ENCODE data around the gene CDH4.

CDH4 gene

DNA sequence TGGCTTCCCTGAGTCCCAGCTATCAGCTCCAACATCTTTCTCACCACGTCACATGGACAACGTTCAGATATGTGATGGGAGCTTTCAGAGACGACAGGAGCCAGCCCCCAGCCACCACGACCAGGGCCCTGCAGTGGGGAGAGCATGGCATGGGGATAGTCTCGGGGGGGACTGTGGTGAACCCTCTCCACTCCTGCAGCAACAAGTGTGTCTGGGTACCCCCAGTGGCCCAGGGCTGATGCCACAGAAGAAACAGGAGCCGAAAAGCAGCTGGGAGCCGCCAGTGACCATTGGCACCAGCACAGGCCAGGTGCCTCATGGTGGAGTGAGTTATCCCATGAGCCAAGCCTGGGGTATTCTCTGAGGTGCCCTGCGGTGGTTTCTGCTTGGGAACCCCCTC, 473.9 kb downstream of the CDH4 start:
- Histone ChIP-seq H3K27ac (ENCODE audit: low read depth, low read length) (no peak overlapping the region), H3K36me3 (ENCODE audit: insufficient read depth, low read length) (no peaks in the 10 kb centered on the region), H3K9ac (ENCODE audit: low read length) (no peak overlapping the region), H3K9me3 (ENCODE audit: low read length) (no peaks in the 10 kb centered on the region), H3K27me3 (ENCODE audit: control insufficient read depth in 1 of 2, insufficient read depth in 2 of 2, low read length in 2 of 2) (no peaks in the 10 kb centered on the region), H3K4me1 (ENCODE audit: insufficient read depth, low read length) (no peaks in the 10 kb centered on the region), H3K4me3 (ENCODE audit: low read depth in 1 of 2, low read length in 2 of 2) (no peak overlapping the region)

DNA sequence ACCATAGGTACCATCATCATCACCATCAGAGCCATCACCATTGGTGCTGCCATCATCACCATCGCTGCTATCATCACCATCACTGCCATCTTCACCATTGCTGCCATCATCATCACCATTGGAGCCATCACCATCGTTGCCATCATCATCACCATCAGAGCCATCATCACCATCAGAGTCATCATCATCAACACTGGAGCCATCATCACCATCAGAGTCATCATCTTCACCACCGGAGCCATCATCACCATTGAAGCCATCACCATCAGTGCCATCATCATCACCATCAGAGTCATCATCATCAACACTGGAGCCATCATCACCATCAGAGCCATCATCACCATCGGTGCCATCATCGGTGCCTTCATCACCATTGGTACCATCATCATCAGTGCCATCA, 474.9 kb downstream of the CDH4 start:
- Histone ChIP-seq H3K9ac (ENCODE audit: low read length) (no peak overlapping the region), H3K27me3 (ENCODE audit: control insufficient read depth in 1 of 2, insufficient read depth in 2 of 2, low read length in 2 of 2) (peaks cover 0 to 4% of the 10 kb centered on the region in 2 donors), H3K36me3 (ENCODE audit: insufficient read depth, low read length) (no peaks in the 10 kb centered on the region), H3K9me3 (ENCODE audit: low read length) (no peaks in the 10 kb centered on the region), H3K4me3 (ENCODE audit: low read depth in 1 of 2, low read length in 2 of 2) (no peak overlapping the region), H3K27ac (ENCODE audit: low read depth, low read length) (no peak overlapping the region), H3K4me1 (ENCODE audit: insufficient read depth, low read length) (no peaks in the 10 kb centered on the region)

DNA sequence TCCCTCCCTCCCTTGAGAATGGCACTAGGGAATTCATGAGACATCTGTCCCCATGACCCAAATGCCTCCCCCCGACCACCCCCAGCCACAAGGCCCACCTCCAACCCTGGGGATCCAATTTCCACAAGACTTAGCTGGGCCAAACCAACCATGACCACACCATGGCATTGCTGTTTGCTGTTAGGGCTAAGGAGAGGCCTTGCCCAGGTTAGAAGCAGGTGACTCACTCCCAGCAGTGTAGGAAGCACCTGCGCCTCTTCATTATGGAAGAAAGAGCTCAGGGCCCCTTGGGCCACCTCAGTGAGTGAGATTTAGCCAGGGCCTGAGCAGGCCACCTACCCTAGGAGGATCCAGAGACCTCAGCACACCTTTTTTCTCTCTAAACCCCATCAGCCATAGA, 475.7 kb downstream of the CDH4 start:
- H3K27me3 ChIP-seq (ENCODE audit: control insufficient read depth in 1 of 2, insufficient read depth in 2 of 2, low read length in 2 of 2): peaks cover 0 to 4% of the 10 kb centered on the region in 2 donors

DNA sequence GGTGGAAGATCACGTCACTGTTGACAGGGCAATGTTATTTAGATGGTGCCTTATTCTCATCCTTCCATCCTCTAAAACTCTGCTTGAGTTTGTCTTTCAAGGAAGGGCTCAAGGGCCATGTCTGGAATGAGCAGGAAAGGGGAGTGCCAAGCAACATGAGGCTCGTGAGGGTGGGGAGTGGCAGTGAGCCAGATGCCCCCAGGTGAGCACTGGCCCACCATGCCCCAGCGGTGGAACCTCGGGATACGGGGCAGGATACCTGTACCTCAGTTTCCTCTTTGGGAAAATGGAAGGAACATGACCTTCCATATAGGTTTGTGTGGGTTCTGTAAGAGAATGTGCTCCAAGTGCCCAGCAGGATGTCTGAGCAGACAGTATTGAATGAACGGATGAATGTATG, 476.3 kb downstream of the CDH4 start:
- H3K9ac ChIP-seq (ENCODE audit: low read length): no peak overlapping the region
- H3K27ac ChIP-seq (ENCODE audit: low read depth, low read length): no peak overlapping the region
- H3K36me3 ChIP-seq (ENCODE audit: insufficient read depth, low read length): no peaks in the 10 kb centered on the region
- H3K27me3 ChIP-seq (ENCODE audit: control insufficient read depth in 1 of 2, insufficient read depth in 2 of 2, low read length in 2 of 2): peaks cover 0 to 4% of the 10 kb centered on the region in 2 donors
- H3K9me3 ChIP-seq (ENCODE audit: low read length): no peaks in the 10 kb centered on the region
- H3K4me3 ChIP-seq (ENCODE audit: low read depth in 1 of 2, low read length in 2 of 2): no peak overlapping the region
- no peaks in the 10 kb centered on the region for H3K4me1 ChIP-seq (ENCODE audit: insufficient read depth, low read length)

More for the DNA sequence above, 475.7 kb downstream of the CDH4 start:
- Histone ChIP-seq H3K27ac (ENCODE audit: low read depth, low read length) (no peak overlapping the region), H3K9ac (ENCODE audit: low read length) (no peak overlapping the region), H3K36me3 (ENCODE audit: insufficient read depth, low read length) (no peaks in the 10 kb centered on the region), H3K9me3 (ENCODE audit: low read length) (no peaks in the 10 kb centered on the region), H3K4me1 (ENCODE audit: insufficient read depth, low read length) (no peaks in the 10 kb centered on the region), H3K4me3 (ENCODE audit: low read depth in 1 of 2, low read length in 2 of 2) (no peak overlapping the region)

DNA sequence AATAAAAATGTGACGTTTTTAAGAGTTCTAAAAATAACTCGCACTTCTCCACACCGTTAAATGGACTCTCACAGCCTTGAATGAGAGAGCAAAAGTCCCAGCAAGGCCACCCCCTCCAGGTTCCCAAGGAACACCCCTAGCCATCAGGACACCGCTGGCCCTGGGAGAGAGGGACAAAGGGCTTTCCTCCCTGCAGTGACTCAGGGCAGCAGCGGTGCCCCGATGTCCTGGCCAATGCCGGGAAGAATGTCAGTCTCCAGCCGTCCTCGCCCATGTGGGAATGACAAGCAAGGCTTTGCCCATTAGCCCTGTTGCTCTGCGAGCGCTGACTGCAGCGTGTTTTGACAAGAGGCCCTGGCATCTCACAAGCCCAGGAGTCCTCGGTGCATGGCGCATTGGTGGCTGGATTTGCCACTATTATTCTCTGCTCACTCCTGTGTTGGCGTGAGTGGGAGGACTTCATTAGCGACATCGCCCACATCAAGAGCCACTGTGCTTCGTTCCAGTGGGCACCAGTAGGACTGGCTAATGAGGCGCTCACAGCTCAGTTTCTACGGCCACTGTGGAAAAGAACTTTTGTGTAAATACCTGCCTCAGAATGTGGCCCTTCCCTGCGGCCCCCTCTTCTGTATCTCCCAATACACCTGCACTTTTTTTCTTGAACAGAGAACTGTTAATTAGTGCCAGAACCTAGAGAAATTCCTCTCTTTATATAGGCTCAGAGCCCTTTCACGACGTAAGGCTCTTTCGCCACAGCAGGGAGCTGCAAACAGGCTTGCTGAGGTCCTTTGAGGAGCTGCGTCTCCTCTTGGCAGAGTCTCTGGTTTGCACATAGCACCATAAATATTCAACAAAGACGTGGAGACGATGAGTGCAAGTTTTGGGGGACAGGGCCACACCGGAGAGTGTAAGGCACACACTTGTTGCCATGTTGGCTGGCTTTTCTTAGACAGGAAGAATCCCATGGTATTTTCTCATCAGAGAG, 477.0 kb downstream of the CDH4 start:
- H3K36me3 ChIP-seq (ENCODE audit: insufficient read depth, low read length): no peaks in the 10 kb centered on the region
- no peaks in the 10 kb centered on the region for H3K9me3 ChIP-seq (ENCODE audit: low read length)
- H3K4me3 ChIP-seq (ENCODE audit: low read depth in 1 of 2, low read length in 2 of 2): no peak overlapping the region
- H3K4me1 ChIP-seq (ENCODE audit: insufficient read depth, low read length): no peaks in the 10 kb centered on the region
- H3K27ac ChIP-seq (ENCODE audit: low read depth, low read length): no peak overlapping the region
- peaks cover 0 to 8% of the 10 kb centered on the region in 2 donors for H3K27me3 ChIP-seq (ENCODE audit: control insufficient read depth in 1 of 2, insufficient read depth in 2 of 2, low read length in 2 of 2)
- H3K9ac ChIP-seq (ENCODE audit: low read length): no peak overlapping the region

DNA sequence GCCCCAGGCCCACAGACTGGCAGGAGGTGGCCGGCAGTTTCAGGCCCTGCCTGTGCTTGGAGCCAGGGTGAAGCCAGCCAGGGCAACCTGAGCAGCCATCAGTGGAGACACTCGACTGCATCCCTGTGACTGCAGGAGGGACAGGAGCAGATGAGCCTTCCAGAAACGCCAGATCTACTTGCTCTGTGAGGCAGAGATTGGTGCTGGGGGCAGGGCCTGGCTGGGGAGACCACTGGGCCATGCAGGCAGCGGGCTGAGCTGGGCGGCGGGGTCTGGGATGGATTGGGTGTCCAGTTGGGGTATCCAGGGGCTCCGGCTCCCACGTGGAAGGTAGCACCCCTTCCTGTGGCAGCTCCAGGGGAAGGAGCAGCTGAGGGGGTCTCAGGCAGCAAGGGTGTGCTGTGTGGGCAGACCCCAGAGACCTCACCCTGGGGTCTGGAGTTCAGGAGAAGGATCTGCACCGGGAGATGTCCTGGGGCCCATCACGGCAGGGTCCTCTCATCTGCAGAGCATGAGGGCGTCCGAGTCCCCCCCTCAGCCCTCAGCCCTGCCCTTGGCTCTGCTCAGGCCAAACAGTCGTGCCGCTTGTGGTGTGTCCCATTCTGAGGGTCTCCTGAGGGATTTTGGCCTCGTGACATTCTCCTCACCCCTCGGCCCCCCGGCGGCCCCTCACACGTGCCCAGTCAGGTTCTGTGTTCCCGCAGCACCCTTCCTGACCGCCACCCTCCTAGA, 478.7 kb downstream of the CDH4 start:
- no peaks in the 10 kb centered on the region for H3K4me1 ChIP-seq (ENCODE audit: insufficient read depth, low read length)
- no peak overlapping the region for H3K4me3 ChIP-seq (ENCODE audit: low read depth in 1 of 2, low read length in 2 of 2)
- peaks cover 0 to 8% of the 10 kb centered on the region in 2 donors for H3K27me3 ChIP-seq (ENCODE audit: control insufficient read depth in 1 of 2, insufficient read depth in 2 of 2, low read length in 2 of 2)
- H3K9ac ChIP-seq (ENCODE audit: low read length): no peak overlapping the region
- no peaks in the 10 kb centered on the region for H3K9me3 ChIP-seq (ENCODE audit: low read length)
- no peaks in the 10 kb centered on the region for H3K36me3 ChIP-seq (ENCODE audit: insufficient read depth, low read length)
- H3K27ac ChIP-seq (ENCODE audit: low read depth, low read length): no peak overlapping the region

DNA sequence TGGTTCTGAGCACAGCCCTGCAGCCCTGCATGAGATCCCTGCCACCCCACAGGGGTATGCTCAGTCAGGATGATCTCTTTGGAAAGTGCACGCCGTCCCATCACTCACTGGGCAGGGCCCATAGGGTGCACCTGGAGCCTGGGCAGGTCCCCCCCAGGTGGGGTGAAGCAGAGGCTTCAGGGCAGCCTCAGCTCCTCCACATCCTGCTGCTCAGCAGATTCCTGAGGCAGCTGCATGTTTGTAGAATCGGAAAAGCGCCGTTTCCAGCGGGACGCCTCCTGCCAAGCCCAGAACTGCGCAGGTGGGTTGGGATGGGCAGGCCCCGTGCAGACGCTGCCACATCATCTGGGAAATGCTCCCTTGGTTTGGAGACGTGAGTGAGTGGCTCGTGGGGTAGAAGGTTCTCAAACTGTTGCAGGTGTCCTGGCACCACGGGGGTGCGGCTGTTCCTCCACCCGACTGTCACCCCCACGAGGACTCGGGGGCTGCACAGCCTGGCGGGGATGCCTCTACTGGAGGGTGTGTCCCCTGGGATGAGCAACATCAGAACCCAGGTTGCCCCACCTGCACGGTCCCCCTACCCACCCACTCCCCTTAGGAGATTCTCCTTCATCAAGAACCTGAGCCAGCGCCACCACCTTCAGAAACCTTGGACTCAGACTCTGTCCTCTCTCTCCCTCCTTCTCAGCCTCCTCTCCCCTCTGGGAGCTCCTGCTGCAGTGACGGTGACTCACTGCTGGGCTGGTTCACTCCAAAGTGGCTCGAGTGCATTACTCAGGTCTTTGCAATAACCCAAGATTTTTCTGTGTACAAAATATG, 479.5 kb downstream of the CDH4 start:
- H3K27me3 ChIP-seq (ENCODE audit: control insufficient read depth in 1 of 2, insufficient read depth in 2 of 2, low read length in 2 of 2): peaks cover 0 to 8% of the 10 kb centered on the region in 2 donors
- H3K4me3 ChIP-seq (ENCODE audit: low read depth in 1 of 2, low read length in 2 of 2): no peak overlapping the region
- H3K9me3 ChIP-seq (ENCODE audit: low read length): no peaks in the 10 kb centered on the region
- H3K9ac ChIP-seq (ENCODE audit: low read length): no peak overlapping the region
- no peak overlapping the region for H3K27ac ChIP-seq (ENCODE audit: low read depth, low read length)
- H3K4me1 ChIP-seq (ENCODE audit: insufficient read depth, low read length): no peaks in the 10 kb centered on the region
- no peaks in the 10 kb centered on the region for H3K36me3 ChIP-seq (ENCODE audit: insufficient read depth, low read length)

DNA sequence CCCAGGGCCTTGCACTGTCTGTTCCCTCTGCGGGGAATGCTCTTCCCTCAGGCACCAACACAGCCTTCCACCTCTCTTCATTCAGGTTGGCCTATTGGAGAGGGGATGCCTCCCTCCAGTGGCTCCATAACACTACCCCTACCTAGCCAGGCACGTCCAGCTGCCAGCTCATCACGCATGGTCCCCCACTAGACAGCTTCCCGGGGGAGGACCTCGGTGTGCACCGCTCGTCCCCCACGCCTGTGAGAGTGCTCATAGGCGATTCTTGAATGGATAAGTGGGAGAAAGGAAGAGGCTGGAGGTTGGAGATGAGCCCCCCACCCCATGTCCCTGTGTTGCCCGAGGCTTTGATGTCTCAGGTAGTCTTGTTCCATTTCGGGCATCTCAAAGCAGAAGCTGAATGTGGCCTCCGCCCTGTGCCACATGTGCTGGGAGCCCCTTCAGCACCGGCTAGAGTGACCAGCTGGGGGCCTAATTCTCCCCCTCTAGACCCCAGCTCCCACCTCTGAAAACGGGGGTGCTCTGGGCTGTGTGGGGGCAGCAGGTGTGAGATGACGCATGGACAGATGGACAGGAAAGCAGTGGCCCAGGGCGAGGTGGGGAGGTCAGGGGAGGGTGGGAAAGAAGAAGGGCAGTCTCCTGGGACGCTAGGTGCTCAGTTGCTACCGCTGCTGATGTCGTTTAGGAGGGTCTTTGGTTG, 480.6 kb downstream of the CDH4 start:
- H3K4me1 ChIP-seq (ENCODE audit: insufficient read depth, low read length): no peaks in the 10 kb centered on the region
- no peak overlapping the region for H3K4me3 ChIP-seq (ENCODE audit: low read depth in 1 of 2, low read length in 2 of 2)
- H3K36me3 ChIP-seq (ENCODE audit: insufficient read depth, low read length): no peaks in the 10 kb centered on the region
- no peaks in the 10 kb centered on the region for H3K9me3 ChIP-seq (ENCODE audit: low read length)
- H3K9ac ChIP-seq (ENCODE audit: low read length): no peak overlapping the region
- peaks cover 0 to 13% of the 10 kb centered on the region in 2 donors for H3K27me3 ChIP-seq (ENCODE audit: control insufficient read depth in 1 of 2, insufficient read depth in 2 of 2, low read length in 2 of 2)
- no peak overlapping the region for H3K27ac ChIP-seq (ENCODE audit: low read depth, low read length)

DNA sequence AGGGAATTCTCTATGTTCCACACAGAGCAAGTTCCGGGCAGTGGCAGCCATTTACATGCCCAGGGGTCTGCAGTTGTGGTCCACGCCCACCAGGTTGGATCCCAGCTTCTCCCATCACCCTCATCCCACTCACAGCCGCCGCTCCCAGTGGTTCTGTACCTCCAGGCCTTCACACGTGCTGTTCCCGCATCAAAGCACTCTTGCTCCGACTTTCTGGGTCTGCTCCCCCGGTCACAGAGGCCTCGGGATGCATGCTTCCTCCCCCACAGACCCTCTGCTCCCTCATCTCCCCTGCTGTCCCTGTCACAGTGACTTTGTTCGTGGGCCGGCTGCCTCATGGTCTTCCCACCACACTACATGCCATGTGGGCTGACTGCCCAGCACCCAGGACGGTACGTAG, 481.2 kb downstream of the CDH4 start:
- Histone ChIP-seq H3K9ac (ENCODE audit: low read length) (no peak overlapping the region), H3K36me3 (ENCODE audit: insufficient read depth, low read length) (no peaks in the 10 kb centered on the region)

DNA sequence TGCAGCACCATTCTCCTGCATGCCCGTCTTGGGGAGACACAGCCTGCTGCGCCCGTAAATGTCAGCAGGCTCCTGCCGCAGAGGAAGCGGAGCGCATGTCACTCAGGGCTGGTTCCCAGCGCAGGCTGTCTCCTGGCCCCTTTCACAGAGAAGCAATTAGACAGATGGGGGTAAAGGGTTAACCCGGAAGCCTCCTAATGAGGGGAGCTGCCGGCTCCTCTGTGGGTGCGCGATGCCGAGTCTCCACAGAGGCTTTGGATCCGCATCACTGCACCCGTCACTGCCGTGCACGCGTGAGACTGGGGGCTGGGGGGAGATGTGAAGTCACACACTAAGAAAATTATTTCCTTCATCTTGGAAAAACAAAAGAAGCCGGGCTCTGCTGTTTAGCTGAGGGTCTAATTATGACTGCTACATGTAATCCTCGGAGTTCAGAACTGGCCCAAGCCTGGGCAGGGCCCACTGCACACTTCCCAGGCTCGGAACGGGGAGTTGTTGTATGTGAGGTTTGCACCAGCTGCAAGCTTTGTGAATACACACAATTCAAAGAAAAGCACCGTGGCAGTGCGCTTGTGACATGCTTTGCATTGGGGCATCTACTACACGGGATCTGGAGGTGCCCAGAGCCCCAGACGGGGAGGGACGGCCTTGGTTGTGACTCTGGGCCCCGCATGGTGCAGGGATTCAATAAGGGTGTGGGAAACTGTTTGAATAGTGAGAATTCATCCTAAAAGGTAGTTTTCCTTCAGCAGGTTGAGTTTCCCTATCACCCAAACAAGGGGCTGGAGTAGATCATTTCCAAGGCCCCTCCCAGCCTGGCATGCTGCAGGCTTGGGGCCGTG, 482.1 kb downstream of the CDH4 start:
- Histone ChIP-seq H3K4me3 (ENCODE audit: low read depth in 1 of 2, low read length in 2 of 2) (no peak overlapping the region), H3K9me3 (ENCODE audit: low read length) (no peaks in the 10 kb centered on the region)

More for the DNA sequence above, 481.2 kb downstream of the CDH4 start:
- H3K27ac ChIP-seq (ENCODE audit: low read depth, low read length): no peak overlapping the region
- peaks cover 0 to 13% of the 10 kb centered on the region in 2 donors for H3K27me3 ChIP-seq (ENCODE audit: control insufficient read depth in 1 of 2, insufficient read depth in 2 of 2, low read length in 2 of 2)
- no peak overlapping the region for H3K4me3 ChIP-seq (ENCODE audit: low read depth in 1 of 2, low read length in 2 of 2)
- no peaks in the 10 kb centered on the region for H3K4me1 ChIP-seq (ENCODE audit: insufficient read depth, low read length)
- H3K9me3 ChIP-seq (ENCODE audit: low read length): no peaks in the 10 kb centered on the region

More for the DNA sequence above, 482.1 kb downstream of the CDH4 start:
- H3K4me1 ChIP-seq (ENCODE audit: insufficient read depth, low read length): no peaks in the 10 kb centered on the region
- no peak overlapping the region for H3K27ac ChIP-seq (ENCODE audit: low read depth, low read length)
- H3K36me3 ChIP-seq (ENCODE audit: insufficient read depth, low read length): no peaks in the 10 kb centered on the region
- peaks cover 0 to 13% of the 10 kb centered on the region in 2 donors for H3K27me3 ChIP-seq (ENCODE audit: control insufficient read depth in 1 of 2, insufficient read depth in 2 of 2, low read length in 2 of 2)
- H3K9ac ChIP-seq (ENCODE audit: low read length): no peak overlapping the region
